T-helper 2 cell (primary cell): Measurements from ENCODE around the gene NR2C1.
A peak's percentile ranks its signal among the peaks of the same experiment; 100 is the strongest.
"Not testable (repeated sequence)": the region's sequence is repeated elsewhere in the genome, so short reads cannot be mapped to it uniquely, and the experiment has no call there.

Experiments
- DNase-seq, 5 experiments: peaks; one replicate each; pipeline versions ENCODE4 v3.0.0 to v3.0.0-alpha.2; 2012 to 2022

The NR2C1 gene

GRCh38 chr12:94998326-94998725 is 75.1 kb downstream of the NR2C1 start:
- DNase-seq: no peak

DNA sequence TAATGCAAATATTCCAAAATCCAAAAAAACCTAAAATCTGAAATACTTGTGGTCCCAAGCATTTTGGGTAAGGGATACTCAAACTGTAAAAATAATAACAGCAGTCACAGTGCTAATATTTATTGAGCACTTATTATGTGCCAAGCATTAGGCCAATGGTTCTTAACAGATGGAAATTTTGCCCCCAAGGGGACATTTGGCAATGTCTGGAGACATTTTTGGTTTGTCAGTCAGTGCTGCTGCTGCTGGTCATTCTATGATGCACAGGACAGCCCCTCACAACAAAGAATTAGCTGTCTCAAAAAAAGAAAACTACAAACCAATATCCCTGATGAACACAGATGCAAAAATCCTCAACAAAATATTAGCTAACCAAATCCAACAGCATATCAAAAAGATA is 75.7 kb downstream of the NR2C1 start:
- no peak for DNase-seq

- no peak for DNase-seq
Observed at GRCh38 chr12:94997061-94997460, 76.4 kb downstream of the NR2C1 start.

DNA sequence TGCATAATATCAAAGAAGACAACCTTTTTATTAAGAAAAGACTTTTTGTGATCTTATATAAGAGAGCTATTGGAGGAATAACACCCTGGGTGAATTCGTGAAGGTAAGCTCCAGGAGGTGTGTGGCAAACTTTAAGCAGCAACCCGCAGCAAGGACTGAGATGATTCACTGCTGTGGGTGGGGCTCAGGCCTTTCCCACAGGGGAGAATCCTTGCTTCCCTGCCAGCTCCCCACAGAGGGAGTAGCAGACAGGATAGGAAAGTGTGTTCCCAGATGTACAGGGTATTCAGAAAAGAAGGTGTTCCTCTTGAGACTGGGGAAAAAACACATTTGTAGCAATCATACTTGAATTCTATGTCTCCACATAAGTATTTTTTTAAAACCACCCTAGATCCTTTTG is 79.1 kb downstream of the NR2C1 start:
- no peak for DNase-seq

- DNase-seq: not testable (repeated sequence)
Observed at GRCh38 chr12:94993855-94994254, 79.6 kb downstream of the NR2C1 start.

GRCh38 chr12:94990222-94990621 is 83.2 kb downstream of the NR2C1 start:
- DNase-seq: no peak

GRCh38 chr12:94988471-94988870 is 84.9 kb downstream of the NR2C1 start:
- DNase-seq: no peak

- peak in 1 of 5 experiments; percentile 24 for DNase-seq
Observed at GRCh38 chr12:94987801-94988200, 85.6 kb downstream of the NR2C1 start.

DNA sequence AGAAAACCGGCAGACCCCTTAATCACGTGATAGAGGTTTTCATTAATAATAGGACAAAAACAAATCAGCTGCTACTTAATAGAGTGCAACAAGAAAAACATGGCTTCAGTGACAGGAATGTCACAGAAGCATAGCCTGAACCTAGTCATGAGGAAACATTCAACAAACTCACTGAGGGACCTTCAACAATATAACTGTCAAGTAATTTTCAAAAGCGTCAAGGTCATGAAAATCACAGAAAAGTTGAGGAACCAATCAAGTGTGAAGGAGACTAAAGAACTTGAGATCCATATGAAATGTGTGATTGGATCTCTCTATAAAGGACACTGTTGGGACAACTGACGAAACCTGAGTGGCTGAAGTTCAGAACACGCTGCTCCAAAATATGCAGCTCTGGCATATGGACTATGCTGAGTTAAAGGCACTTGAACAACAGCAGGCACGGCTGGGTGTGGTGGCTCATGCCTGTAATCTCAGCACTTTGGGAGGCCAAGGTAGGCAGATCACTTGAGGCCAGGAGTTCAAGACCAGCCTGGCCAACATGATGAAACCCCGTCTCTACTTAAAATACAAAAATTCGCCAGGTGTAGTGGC is 86.2 kb downstream of the NR2C1 start:
- DNase-seq: no peak

DNA sequence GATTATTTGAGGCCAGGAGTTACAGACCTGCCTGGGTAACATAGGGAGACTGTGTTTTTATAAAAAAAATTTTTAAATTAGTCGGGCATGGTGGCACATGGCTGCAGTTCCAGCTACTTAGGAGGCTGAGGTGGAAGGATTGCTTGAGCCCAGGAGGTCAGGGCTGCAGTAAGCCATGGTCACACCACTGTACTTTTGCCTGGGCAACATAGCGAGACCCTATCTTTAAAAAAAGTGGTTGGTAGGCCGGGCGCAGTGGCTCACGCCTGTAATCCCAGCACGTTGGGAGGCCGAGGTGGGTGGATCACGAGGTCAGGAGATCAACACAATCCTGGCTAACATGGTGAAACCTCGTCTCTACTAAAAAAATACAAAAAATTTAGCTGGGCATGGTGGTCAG is 88.3 kb downstream of the NR2C1 start:
- not testable (repeated sequence) for DNase-seq

DNA sequence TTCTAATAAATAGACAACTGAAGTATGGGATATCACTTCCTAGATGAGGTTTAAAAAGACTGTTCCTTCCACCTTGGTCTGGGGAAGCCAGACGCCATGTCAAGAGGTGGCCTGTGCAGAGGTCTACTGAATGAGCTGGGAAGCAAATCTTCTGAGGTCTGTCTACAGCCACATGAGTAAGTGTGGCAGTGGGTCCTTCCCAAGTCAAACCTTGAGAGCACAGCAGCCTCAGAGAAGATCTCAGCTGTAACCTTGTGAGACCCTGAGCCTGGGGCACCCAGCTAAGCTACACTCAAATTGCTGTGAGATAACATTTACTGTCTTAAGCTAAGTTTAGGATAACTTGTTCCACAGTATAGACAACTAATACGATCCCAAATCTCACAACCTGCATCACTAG is 90.1 kb downstream of the NR2C1 start:
- no peak for DNase-seq

DNA sequence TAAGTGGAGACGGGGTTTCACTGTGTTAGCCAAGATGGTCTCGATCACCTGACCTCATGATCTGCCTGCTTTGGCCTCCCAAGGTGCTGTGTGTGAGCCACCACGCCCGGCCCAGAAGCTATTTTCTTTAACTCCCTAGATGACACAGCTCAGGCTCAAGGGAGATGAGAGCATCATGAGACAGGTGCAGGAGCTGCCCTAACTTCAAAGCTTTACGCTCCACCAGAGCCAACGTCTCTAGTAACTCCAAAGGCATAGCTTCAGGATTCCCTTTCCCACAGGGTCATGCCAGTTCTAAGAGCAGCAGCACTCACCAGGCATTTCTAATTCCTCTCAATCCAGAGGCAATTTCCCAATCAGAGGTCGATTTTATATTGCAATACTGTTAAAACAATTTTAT is 91.0 kb downstream of the NR2C1 start:
- no peak for DNase-seq

- peak in 1 of 5 experiments; percentile 25 for DNase-seq
Observed at GRCh38 chr12:94980577-94980976, 92.8 kb downstream of the NR2C1 start.

DNA sequence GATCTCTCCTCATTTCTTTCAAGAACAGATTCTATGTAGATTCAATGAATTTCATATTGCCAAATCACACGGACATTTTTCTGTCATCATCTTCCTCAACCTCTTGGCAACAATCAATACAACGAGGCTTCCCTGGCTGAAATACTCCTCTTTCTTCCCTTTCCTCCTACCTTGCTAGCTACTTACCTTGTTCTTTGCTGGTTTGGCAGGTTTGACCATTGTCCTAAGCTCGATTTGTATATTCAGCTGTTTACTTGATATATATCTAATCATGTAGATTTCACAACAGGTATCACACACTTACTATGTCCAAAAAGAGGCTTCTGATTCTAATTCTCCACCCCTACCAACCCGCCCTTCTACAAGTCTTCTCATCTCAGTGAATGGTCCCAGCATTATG is 93.5 kb downstream of the NR2C1 start:
- no peak for DNase-seq

- no peak for DNase-seq
Observed at GRCh38 chr12:94977766-94978468, 95.5 kb downstream of the NR2C1 start.

GRCh38 chr12:94973221-94973620 is 100.2 kb downstream of the NR2C1 start:
- no peak for DNase-seq

- no peak for DNase-seq
Observed at GRCh38 chr12:94972795-94973194, 100.6 kb downstream of the NR2C1 start.

- DNase-seq: no peak
Observed at GRCh38 chr12:94971923-94972322, 101.5 kb downstream of the NR2C1 start.

GRCh38 chr12:94970560-94970959 is 102.9 kb downstream of the NR2C1 start:
- DNase-seq: no peak
